Medulla oblongata (tissue), 1 donor: Measurements from ENCODE around the gene MAML3.

Experiments used
- DNase-seq: peaks from one replicate; pipeline ENCODE4 v3.0.0-alpha.2; 2015; ENCODE audit errors: extremely low spot score

The MAML3 gene

GRCh38 chr4:140126261-140126660, 27.7 kb downstream of the MAML3 start:
- DNase-seq, result no peak

- DNase-seq, result no peak
Observed at GRCh38 chr4:140125374-140125773, 28.6 kb downstream of the MAML3 start.

- DNase-seq, result no peak
Observed at GRCh38 chr4:140123666-140124377, 30.2 kb downstream of the MAML3 start.

- DNase-seq, result no peak
Observed at GRCh38 chr4:140122891-140123290, 31.1 kb downstream of the MAML3 start.

GRCh38 chr4:140121646-140122045, 32.3 kb downstream of the MAML3 start:
- no peak for DNase-seq

- no peak for DNase-seq
Observed at GRCh38 chr4:140118931-140119640, 34.9 kb downstream of the MAML3 start.

GRCh38 chr4:140117947-140118346, 36.0 kb downstream of the MAML3 start:
- no peak for DNase-seq

- DNase-seq, result no peak
Observed at GRCh38 chr4:140116442-140117104, 37.4 kb downstream of the MAML3 start.

- DNase-seq, result no peak
Observed at GRCh38 chr4:140115140-140115539, 38.8 kb downstream of the MAML3 start.

GRCh38 chr4:140113653-140114052, 40.3 kb downstream of the MAML3 start:
- DNase-seq, result no peak

- no peak for DNase-seq
Observed at GRCh38 chr4:140112576-140112975, 41.4 kb downstream of the MAML3 start.

GRCh38 chr4:140111256-140111655, 42.7 kb downstream of the MAML3 start:
- DNase-seq, result no peak

- no peak for DNase-seq
Observed at GRCh38 chr4:140110542-140111215, 43.3 kb downstream of the MAML3 start.

- DNase-seq, result no peak
Observed at GRCh38 chr4:140109737-140110136, 44.2 kb downstream of the MAML3 start.

GRCh38 chr4:140109292-140109691, 44.7 kb downstream of the MAML3 start:
- no peak for DNase-seq

GRCh38 chr4:140108713-140109230, 45.2 kb downstream of the MAML3 start:
- no peak for DNase-seq

GRCh38 chr4:140108243-140108642, 45.7 kb downstream of the MAML3 start:
- no peak for DNase-seq

GRCh38 chr4:140106289-140106844, 47.6 kb downstream of the MAML3 start:
- DNase-seq, result no peak

- no peak for DNase-seq
Observed at GRCh38 chr4:140105436-140105835, 48.5 kb downstream of the MAML3 start.

- DNase-seq, result no peak
Observed at GRCh38 chr4:140103676-140104075, 50.3 kb downstream of the MAML3 start.

GRCh38 chr4:140102421-140102820, 51.6 kb downstream of the MAML3 start:
- DNase-seq, result no peak

GRCh38 chr4:140100771-140101170, 53.2 kb downstream of the MAML3 start:
- DNase-seq, result no peak
